CD4-positive, alpha-beta T cell treated with Interleukin-4 for 1 hour (primary cell): ENCODE results near the gene ARL6IP4.

Source experiments
- DNase-seq, 2 donors: peaks; one replicate each; pipeline ENCODE4 v3.0.0-alpha.2; 2020 to 2022

ARL6IP4 gene

DNA sequence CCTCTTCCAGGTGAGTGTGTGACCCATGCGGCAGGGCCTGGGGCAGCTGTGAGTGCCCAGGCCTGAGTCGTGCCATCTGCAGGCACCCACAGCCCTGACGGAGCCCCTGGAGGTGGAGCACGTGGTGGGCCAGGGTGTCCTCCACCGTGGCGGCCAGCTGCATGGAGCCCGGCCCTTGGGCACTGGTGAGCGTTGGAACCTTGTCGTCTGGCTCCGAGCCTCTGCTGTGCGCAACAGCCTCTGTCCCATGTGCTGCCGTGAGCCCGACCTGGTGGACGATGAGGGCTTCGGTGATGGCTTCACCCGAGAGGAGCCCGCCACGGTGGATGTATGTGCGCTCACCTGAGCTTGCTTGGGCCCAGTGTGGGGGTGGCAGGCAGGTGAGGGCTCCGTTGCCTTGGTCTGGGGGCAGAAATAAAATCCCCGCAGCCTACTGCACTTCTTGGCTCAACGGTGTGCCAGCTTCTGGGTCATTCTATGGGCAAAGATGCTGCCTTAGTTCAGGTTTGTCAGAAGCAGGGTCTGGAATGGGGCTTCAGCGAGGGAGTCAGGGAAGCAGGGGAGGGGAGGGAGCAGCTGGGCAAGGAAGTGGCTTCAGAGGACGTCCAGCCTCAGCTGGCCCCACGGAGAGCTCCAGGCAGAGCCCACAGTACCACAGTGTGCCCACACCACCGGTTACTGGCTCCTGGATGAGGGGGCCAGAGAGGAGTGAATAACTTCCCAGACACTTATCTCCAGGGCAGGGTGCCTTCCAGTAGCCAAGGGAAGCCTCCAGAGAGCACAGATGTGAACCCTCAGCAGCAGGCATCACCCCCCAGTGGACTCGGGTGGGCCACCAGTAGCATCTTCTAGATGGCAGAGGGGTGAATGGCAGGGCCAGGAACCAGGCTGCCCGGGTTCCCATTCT, 1.2 kb upstream of the ARL6IP4 start:
- DNase-seq, result no peak

- DNase-seq, result no peak
Observed at GRCh38 chr12:122979908-122980182, 636 bp upstream of the ARL6IP4 start.

DNA sequence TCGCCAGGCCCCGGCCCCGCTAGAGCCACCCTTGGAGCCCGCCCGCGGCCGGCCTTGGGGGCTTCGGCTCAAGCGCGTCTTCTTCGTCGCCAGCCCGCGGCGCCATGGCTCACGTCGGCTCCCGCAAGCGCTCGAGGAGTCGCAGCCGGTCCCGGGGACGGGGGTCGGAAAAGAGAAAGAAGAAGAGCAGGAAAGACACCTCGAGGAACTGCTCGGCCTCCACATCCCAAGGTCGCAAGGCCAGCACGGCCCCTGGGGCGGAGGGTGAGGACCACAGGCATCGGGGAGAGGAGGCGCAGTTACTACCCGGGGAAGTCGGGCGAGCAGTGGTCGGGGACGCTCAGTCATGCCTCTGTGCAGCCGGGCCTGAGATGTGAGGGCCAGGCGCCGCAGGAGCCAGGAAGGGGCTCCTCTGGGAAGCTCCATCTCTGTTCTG, 573 bp downstream of the ARL6IP4 start:
- DNase-seq, result peak in 1 of 2 donors; percentile 12

- DNase-seq, result no peak
Observed at GRCh38 chr12:122981587-122982476, 1.4 kb downstream of the ARL6IP4 start.

GRCh38 chr12:122982477-122982815, 2.0 kb downstream of the ARL6IP4 start:
- no peak for DNase-seq

DNA sequence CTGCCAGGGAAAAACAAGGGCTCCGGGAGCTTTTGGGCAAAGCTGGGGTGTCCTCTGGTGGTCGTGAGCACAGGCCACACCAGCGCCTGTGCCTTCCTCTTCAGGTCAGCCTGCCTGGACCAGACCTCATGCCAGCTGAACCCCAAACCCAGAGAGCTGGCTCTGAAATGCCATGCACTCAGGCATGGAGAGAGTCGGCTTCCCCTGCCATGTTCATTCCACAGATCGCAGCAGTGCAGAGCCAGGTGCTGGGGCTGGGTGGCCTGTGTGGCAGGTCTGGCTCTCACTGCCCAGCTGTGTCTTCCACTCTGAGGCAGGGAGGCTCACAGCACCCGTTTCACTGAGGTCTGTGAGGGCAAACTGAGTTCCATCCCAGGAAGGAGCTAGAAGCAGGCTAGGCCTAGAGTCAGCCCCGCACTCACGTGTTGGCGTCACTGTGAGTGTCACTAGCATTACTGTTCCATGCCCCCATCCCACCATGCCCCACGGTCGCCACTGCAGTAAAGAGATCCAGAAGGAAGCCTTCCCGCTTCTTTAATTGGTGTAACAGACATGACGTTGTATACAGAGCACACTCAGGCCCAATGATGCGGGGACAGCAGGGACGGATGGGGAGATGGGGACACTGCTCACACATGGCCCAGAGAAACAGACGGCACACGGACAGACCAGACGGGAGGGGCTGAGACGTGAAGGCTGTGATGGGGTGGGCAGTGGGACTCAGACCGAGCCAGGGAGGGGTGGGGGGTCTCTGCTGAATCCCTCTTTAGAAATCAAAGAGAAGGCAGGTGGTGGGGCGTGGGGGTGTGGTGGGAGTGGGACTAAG, 2.7 kb downstream of the ARL6IP4 start:
- no peak for DNase-seq

DNA sequence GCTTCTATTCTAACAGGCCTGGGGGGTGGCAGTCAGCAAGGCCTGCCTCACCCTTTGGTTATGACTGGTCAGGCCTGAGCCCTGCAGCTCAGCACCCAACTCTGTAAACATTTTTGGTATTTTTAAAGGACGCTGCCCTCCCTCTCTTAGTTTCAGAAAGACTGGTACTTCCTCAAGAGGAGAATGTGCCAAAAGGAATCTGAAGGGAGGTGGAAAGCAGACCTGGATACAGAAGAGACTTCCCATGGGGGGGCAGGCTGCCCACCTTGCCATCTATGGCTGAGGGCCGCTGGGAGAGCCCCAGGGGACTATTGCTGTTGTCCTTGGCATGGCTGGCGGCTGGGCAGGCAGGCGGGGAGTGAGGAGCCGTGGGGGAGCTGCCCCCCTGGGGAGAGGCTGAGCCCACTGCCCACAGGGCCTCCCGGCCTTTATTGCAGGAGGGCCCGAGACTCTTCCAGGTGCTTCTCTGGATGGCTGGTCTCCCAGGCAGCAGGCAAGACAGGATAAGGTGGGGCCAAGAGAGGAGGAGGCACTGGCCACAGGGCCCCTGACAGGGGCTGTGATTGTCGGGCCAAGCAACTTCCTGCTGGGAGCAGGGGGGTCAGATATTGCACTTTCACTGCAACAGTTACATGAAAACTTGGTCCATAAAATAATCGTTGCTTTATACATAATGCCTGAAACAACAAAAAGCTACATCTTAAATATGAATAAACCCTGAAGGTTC, 3.5 kb downstream of the ARL6IP4 start:
- no peak for DNase-seq

DNA sequence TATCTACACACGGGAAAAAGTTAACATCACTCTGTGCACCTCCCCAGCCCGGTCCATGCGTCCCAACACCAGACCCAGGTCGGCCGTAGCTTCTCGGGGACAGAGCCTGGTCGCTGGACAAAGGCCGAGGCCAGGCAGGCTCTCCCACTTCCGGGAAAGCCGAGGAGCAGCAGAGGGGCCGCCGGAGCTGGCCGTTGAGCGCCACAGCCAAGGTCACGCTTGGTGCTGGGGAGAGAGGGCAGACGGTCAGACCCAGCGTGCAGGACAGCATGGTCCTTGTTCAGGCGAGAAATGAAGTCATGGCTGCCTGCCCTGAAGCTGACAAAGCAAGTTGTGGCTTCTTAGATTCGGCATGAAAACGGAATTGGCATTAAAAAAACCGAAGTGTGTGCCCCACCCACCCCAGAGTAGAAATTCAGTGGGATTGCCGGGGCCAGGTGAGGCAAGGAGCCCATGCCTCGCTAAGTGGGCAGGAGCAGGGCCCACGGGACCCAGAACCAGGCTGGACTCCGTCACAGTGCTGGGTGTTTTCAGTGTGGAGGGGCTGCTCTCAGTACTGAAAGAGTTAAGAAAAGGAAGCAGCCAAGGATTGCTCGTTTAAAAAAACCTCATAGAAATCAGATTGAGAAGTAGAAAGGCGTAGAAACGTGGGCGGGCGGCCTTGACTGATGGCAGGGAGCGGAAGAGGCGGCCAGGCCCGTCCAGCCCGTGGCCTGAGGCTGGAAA, 4.3 kb downstream of the ARL6IP4 start:
- DNase-seq, result no peak

- no peak for DNase-seq
Observed at GRCh38 chr12:122985338-122986257, 5.1 kb downstream of the ARL6IP4 start.

DNA sequence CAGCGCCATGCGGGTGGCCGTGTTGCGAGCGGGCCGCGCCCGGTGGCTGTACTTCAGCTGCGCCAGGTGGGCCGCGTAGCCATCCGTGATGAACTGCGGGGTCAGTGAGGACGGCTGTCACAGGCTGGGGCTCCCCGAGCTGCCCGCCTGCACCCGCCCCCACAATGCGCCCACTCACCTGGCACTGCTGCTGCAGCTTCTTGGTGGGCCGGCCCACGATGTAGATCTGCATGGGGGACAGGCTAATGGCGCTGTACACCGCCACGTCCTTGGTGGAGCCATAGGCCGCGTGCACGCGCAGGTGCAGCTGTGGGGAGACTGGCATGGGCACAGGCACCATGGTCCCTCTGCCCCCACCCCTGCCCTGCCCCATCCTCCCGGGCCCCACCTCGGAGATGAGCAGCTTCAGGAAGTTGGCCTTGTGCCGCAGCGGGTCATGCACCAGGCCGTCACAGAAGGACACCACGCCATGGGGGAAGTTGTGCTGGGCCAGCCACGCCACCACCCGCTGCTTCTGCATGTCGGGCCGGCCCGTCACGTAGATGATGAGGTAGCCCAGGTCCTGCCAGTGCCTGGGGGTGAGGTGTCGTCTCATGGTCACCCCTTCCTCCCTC, 5.9 kb downstream of the ARL6IP4 start:
- DNase-seq, result no peak

DNA sequence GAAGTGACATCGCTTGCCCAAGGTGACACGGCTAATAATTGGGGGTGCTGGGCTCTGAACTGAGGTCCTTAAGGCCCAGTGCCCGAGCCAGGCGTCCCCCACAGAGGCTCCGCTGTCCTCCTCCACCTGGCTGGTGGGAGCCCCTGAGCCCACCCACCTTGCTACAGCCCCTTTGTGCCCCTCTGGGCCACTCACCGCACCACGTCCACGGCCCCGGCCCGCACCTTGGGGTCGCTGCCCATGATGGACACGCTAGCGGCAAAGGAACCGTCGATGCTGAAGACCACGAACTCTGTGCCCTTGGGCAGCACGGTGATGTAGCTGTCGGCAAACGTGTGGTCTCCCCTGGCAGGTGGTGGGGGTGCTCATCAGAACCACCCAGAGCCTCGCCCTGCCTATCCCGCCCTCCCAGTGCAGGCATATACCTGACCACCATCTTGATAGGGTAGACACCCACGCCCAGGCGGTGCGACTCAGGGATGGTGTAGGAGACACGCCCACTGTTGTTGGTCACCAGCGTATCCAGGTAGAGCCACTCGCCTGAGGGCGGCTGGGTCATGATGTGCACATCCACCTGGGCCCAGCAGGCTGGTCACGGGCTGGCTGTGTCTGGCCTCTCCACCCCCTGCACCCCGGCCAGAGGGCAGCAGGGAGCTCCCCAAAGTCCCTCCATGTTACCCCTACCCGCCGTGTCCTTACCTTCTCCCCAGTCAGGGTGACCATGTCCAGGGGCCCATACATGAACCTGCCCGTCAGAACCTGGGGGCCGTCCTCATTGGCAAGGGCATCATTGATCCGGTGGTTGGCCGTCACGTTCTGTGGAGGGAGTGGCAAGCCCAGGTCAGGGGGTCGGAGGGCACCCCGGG, 6.8 kb downstream of the ARL6IP4 start:
- no peak for DNase-seq

DNA sequence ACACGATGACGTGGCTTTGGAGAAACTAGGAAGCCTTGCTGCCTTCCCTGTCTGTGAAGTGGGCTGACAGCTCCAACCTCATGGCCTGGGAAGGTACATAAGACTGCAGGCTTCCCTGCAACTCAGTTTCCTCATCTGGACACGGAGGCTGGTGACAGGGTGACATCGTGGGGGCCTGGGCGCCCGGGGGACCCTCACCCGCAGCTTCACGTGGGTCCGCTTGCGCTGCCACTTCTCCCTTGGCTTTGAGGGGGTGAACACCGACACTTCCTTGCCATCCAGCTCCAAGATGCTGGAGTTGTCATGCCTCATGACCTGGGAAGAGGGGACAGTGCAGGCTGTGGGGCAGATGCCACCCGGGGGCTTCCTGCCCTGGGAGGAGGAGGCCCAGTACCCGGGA, 7.6 kb downstream of the ARL6IP4 start:
- no peak for DNase-seq

- DNase-seq, result no peak
Observed at GRCh38 chr12:122988612-122989212, 8.2 kb downstream of the ARL6IP4 start.

GRCh38 chr12:122989225-122989839, 8.9 kb downstream of the ARL6IP4 start:
- DNase-seq, result no peak

GRCh38 chr12:122989874-122990419, 9.5 kb downstream of the ARL6IP4 start:
- DNase-seq, result no peak

GRCh38 chr12:122990561-122990960, 10.1 kb downstream of the ARL6IP4 start:
- DNase-seq, result no peak

DNA sequence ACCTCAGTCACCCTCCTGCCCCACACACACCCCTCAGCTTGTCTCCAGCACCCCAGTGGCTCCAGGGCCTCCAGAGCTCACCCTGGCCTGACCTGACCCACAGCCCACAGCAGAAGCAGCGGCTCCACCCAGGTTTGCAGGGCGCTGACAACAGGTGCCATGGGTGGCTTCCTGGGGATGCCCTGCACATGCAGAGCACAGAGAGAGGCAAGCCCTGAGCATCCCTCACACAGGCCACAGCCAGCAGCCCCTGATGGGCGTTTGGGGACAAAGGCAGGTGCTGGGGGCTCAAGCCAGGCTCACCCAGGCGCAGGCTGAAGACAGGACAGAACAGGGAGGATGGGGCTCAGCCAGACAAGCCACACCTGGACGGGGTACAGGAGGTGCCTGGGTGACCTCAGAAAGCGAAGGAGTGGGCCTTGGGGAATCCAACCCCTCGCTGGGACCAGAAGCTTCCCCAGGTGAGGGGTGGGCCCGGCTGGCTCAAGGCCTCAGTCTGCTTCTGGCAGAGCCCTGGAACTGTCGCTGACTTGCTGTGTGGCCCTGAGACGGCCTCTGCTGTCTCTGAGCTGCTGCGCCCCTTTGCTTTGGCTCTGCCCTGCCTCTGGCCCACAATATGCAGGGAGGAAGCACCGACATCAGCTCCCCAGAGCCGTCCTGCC, 10.6 kb downstream of the ARL6IP4 start:
- no peak for DNase-seq
